Stimulated activated CD4-positive, alpha-beta T cell treated with anti-CD3 and anti-CD28 coated beads, Interleukin-4, amount 100 ng/mL, for 4 hours (primary cell): Measurements from ENCODE around the gene ZNF629.
"Not testable (repeated sequence)": the region's sequence is repeated elsewhere in the genome, so short reads cannot be mapped to it uniquely, and the experiment has no call there.

ENCODE experiments used
- DNase-seq, 2 experiments: peaks; one replicate each; pipeline ENCODE4 v3.0.0-alpha.2; 2020

The ZNF629 gene

GRCh38 chr16:30786936-30787612 lies at the start of gene ZNF629:
ZNF629 (minus strand) TSS chr16:30787205; CDS start chr16:30784482, 2,723 bp downstream.
- peak; percentile 19 to 43 for DNase-seq

- no peak for DNase-seq
Measured at GRCh38 chr16:30834130-30834740, 47.2 kb upstream of the ZNF629 start.

DNA sequence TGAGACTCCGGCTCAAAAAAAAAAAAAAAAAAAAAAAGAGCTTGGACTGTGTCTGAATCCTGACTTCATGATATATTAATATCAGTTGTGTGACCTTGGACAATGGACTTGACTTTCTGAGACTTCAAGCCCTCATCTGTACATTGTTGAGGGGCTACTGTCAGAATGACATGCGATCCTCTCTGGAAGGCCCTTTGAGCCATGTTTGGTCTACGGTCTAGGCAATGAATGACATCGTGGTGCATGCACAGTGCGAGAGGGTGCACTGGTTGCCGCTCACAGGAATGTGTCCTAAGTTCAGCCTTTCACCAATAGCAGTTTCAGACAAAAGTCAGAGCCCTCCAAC lies 43.0 kb upstream of the ZNF629 start:
- no peak for DNase-seq

DNA sequence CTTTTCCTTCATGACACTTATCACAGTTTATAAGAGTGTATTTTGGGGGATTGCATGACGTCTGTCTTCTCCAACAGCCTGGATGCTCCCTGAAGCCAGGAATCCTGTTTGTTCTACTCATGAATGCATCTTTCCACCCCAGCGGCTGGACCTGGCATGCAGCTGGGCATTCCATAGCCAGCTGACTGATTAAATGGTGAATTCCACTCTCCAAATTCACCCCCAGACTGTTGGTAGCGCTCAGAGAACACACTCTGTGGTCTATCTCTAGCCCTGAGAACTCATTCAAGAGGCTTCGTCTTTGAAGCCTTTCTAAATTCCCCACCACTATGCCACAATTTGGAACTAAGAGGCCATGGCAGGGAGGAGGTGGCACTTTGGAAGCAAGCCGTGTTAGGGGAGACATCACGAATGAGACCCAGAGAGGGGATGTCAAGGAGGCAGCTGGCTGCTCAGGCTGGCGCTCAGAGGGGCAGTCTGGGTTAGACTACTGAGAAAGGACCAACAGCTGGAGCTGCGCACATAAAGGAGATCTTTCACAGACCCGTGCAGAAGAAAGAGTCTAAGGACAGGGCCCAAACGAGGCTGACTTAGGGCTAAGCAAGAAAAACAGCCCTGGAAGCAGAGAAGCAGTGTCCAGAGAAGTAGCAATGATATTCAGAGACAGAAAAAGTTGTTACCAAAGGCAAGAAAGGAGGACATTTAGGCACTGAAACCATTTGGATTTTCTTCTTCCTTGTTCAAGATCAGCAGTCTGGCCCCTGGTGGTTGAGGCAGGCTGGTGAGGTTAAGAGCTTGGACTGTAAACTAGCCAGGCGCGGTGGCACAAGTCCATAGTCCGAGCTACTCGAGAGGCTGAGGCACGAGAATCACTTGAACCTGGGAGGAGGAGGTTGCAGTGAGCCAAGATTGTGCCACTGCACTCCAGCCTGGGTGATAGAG lies 42.4 kb upstream of the ZNF629 start:
- DNase-seq, result no peak

GRCh38 chr16:30821891-30822290 lies 34.9 kb upstream of the ZNF629 start:
- DNase-seq, result no peak

GRCh38 chr16:30821441-30821840 lies 34.4 kb upstream of the ZNF629 start:
- not testable (repeated sequence) for DNase-seq

GRCh38 chr16:30820952-30821421 lies 34.0 kb upstream of the ZNF629 start:
- no peak for DNase-seq

DNA sequence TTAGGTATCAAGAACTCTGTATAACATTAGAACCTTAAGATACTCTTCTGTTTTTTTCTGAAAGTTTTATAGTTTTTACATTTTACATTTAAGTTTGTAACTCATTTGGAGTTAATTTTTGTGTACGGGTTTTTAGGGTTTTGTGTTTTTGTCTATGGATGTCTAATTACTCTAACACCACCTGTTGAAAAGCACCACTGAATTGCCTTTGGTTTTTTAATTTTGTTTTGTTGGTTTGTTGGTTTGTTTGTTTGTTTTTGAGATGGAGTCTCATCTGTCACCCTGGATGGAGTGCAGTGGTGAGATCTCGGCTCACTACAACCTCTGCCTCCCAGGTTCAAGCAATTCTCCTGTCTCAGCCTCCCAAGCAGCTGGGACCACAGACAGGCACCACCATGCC lies 29.8 kb upstream of the ZNF629 start:
- DNase-seq, result no peak

DNA sequence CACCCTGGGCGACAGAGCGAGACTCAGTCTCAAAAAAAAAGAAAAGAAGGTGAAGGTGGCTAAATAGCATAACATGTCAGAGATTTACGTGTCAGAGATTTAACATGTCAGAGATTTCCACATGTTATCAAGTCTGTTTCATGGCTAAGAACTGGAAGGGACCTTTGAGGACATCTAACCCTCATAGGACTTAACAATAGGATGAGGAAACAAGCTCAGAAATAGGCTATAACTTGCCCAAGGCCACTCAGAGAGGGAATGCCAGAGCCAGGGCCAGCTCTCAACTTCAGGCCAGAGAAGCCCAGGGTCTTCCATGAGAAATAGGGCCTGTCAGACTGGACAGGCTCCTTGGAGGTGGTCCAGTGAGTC lies 26.8 kb upstream of the ZNF629 start:
- no peak for DNase-seq

DNA sequence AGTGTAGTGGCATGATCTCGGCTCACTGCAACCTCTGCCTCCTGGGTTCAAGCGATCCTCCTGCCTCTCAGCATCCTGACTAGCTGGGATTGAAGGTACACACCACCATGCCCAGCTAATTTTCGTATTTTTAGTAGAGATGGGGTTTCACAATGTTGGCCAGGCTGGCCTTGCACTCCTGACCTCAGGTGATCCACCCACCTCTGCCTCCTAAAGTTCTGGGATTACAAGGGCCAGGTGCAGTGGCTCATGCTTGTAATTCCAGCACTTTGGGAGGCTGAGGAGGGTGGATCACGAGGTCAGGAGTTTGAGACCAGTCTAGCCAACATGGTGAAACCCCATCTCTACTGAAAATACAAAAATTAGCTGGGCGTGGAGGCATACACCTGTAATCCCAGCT lies 22.7 kb upstream of the ZNF629 start:
- not testable (repeated sequence) for DNase-seq

- DNase-seq, result not testable (repeated sequence)
Measured at GRCh38 chr16:30808890-30809426, 22.0 kb upstream of the ZNF629 start.

- DNase-seq, result no peak
Measured at GRCh38 chr16:30808146-30808545, 21.1 kb upstream of the ZNF629 start.

DNA sequence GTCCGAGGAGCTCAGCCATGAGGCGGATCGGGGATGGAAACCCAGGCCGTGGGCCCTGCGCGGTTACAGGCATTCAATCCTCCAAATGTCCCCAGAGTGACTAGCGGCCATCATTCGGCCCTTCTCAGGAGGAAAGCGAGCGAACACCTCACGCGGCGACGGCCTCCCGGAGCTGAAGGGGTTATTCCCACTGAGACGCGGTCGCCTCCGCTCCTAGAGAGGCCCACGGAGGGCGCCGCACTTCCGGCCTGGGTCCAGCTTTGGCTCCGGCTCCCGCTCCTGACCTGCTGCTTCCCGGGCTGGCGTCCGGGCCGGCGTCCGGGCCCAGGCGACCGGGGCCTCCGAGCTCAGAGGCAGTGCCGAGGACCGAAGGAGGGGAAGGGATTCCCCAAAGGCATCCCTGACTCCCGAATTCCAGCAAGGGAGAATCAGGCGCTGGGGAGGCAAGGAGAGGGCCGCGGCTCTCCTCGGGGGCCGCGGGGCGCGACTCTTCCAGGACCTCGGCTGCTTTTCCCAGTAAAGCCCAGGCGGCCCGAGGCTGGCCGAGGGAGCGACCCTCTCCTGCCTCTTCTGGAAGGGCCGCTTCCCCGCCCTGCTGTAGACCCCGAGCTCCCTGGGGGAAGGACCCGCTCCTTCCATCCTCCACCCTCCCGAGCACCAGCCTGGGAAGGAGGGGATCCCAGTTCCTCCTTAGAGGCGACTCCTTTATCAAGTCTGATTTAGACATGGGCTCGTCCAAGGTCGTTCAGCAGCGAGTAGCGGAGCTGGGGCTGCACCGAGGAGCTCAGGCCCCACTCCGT lies 18.6 kb upstream of the ZNF629 start:
- DNase-seq, result peak; percentile 46 to 61

GRCh38 chr16:30805056-30805369 lies 18.0 kb upstream of the ZNF629 start:
- no peak for DNase-seq

DNA sequence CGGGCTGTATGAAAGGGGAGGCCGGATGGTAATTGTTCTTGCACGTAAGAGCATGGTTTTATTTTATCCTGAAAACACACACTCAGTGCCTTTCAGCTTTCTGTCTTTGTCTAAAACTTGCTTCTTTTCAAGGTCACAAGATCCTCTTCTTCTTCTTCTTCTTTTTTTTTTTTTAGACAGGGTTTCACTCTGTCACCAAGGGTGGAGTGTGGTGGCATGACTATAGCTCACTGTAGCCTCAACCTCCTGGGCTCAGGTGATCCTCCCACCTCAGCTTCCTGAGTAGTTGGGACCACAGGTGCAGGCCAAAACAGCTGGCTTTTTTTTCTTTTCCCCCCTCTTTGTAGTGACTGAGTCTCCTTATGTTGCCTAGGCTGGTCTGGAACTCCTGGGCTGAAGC lies 15.9 kb upstream of the ZNF629 start:
- no peak for DNase-seq

DNA sequence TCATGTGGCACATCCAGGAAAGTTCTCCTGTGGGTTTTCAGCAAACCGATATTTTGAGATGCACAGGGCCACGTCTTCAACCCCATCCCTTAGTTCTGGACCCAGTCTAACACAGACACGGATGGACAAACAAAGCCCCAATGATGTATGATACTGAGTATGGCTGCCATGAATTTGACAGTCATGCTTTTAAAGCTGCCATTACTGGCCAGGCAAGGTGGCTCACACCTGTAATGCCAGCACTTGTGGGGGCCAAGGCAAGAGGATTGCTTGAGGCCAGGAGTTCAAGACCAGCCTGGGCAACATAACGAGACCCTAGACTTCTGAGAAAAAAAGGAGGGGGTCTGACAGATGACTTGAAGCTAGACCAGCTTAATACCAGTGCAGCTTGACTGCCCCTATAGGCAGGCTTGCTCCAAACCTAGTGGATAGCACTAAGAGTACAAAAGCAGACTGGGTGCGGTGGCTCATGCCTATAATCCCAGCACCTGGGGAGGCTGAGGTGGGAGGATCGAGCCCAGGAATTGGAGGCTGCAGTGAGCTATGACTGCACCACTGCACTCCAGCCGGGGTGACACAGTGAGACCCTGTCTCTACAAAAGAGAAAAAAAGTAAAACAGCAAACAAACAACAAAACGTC lies 10.8 kb upstream of the ZNF629 start:
- DNase-seq, result no peak

- DNase-seq, result no peak
Measured at GRCh38 chr16:30794634-30795033, 7.6 kb upstream of the ZNF629 start.

GRCh38 chr16:30793508-30794069 lies 6.6 kb upstream of the ZNF629 start:
- no peak for DNase-seq

- DNase-seq, result no peak
Measured at GRCh38 chr16:30787613-30788378, 791 bp upstream of the ZNF629 start.

GRCh38 chr16:30786115-30786935 lies 680 bp downstream of the ZNF629 start:
- no peak for DNase-seq
